Smooth muscle cell (in vitro differentiated cells): ENCODE data around the gene DYNC1H1. TPM values are rescaled to one million over a fixed set of nuclear protein-coding genes. Genes with fewer than 3 reads are reported as not detected.
"Not testable (repeated sequence)": the region's sequence is repeated elsewhere in the genome, so short reads cannot be mapped to it uniquely, and the experiment has no call there.

Experiments
- DNase-seq: peaks from one replicate; lab custom pipeline; 2025; ENCODE audit not compliant: unreplicated experiment; lab: John Stamatoyannopoulos, UW
- H2AFZ ChIP-seq: fragments of 200-600 bp; sonication (generic); 2 replicates; pipeline ENCODE4 v1.6.0; 2016; ENCODE audit warnings: antibody characterized with exemption, low read depth, mild to moderate bottlenecking
- H3F3A ChIP-seq: fragments of 200-600 bp; sonication (generic); 2 replicates; pipeline ENCODE4 v1.6.0; 2017; ENCODE audit warnings: antibody characterized with exemption, low read depth
- H3K27ac ChIP-seq: fragments of 200-600 bp; sonication (generic); 2 replicates; pipeline ENCODE4 v1.5.1; 2016; ENCODE audit warnings: low read depth, mild to moderate bottlenecking
- H3K27me3 ChIP-seq: fragments of 200-600 bp; sonication (generic); 2 replicates; pipeline ENCODE4 v1.6.1; 2016; ENCODE audit warnings: low read depth, mild to moderate bottlenecking
- H3K36me3 ChIP-seq: fragments of 200-600 bp; sonication (generic); 2 replicates; pipeline ENCODE4 v1.5.1; 2016; ENCODE audit warnings: low read depth
- H3K4me1 ChIP-seq: fragments of 200-600 bp; sonication (generic); 2 replicates; pipeline ENCODE4 v1.5.1; 2016; ENCODE audit warnings: low read depth
- H3K4me2 ChIP-seq: fragments of 200-600 bp; sonication (generic); 2 replicates; pipeline ENCODE4 v1.6.0; 2016; ENCODE audit warnings: mild to moderate bottlenecking
- H3K4me3 ChIP-seq: fragments of 200-600 bp; sonication (generic); 2 replicates; pipeline ENCODE4 v1.5.1; 2016; ENCODE audit warnings: mild to moderate bottlenecking
- H3K79me2 ChIP-seq: fragments of 200-600 bp; sonication (generic); 2 replicates; pipeline ENCODE4 v1.6.0; 2016; ENCODE audit warnings: low read depth, mild to moderate bottlenecking
- H3K9ac ChIP-seq: fragments of 200-600 bp; sonication (generic); 2 replicates; pipeline ENCODE4 v1.6.0; 2016; ENCODE audit warnings: low read depth
- H3K9me3 ChIP-seq: fragments of 200-600 bp; sonication (generic); replicated peaks from 2 replicates; pipeline ENCODE4 v1.5.1; 2016; ENCODE audit warnings: low read depth
- H4K20me1 ChIP-seq: fragments of 200-600 bp; sonication (generic); 2 replicates; pipeline ENCODE4 v1.6.0; 2016; ENCODE audit warnings: low read depth
- WGBS: methylation state at CpG from one replicate; pipeline ENCODE4 v1.1.7; 2016; ENCODE audit warnings: low lambda C conversion rate; 5-methylcytosine and 5-hydroxymethylcytosine counted together
- polyA plus RNA-seq: library from polyadenylated mRNA; unstranded; fragments of >200 nt; fragmentation: Nextera tagmentation; extraction: Ambion mirVana; gene quantifications from 2 replicates; pipeline ENCODE4 v1.2.1, GENCODE V29; 2016
- total RNA-seq: library from RNA; depleted of rRNA; stranded (reverse); fragments of >200 nt; gene quantifications from 2 replicates; pipeline ENCODE4 v1.2.3, GENCODE V29; 2014
- TF ChIP-seq, protein P1 (sequence below): fragments of 200-600 bp; sonication (generic); IDR thresholded peaks from 2 replicates; pipeline ENCODE4 v1.5.1; 2017; ENCODE audit warnings: borderline replicate concordance, mild to moderate bottlenecking, antibody characterized with exemption; ENCODE audit not compliant: insufficient read depth, poor library complexity, severe bottlenecking

Gene DYNC1H1
- total and polyA plus RNA-seq, 2 experiments from 2014 or later = 137 to 399 TPM

DNA sequence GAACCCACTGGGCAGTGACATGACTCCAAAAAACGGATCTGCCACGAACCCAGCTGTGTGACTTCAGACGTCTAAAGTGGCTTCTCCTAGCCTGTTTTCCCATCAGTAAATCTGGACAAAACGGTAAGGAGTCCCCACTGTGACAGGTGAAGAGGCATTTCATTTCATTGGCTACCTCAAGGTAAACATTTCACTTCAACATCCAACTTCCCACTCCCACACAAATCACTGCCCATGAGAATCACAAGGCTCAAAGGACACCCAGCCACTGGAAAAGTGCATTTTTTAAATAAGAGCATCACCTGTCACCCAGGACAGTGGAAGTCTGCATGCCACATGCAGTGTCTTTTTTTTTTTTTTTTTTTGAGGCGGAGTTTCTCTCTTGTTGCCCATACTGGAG, 94.6 kb downstream of the DYNC1H1 start:
- no peak overlapping the region for H3K4me2 ChIP-seq
- no peak overlapping the region for H3K4me3 ChIP-seq
- no peaks in the 10 kb centered on the region for H3K36me3 ChIP-seq
- no peaks in the 10 kb centered on the region for H3K79me2 ChIP-seq
- H3K27ac ChIP-seq = no peak overlapping the region
- peaks cover 4% of the 10 kb centered on the region for H3F3A ChIP-seq
- no peak overlapping the region for H2AFZ ChIP-seq
- no peaks in the 10 kb centered on the region for H4K20me1 ChIP-seq
- no peaks in the 10 kb centered on the region for H3K9me3 ChIP-seq
- H3K9ac ChIP-seq = no peak overlapping the region
- peaks cover 6% of the 10 kb centered on the region for H3K4me1 ChIP-seq
- WGBS = 89% methylated on average over 5 of the region's 5 CpGs
- no peak for DNase-seq
- TF ChIP-seq, protein P1, sequence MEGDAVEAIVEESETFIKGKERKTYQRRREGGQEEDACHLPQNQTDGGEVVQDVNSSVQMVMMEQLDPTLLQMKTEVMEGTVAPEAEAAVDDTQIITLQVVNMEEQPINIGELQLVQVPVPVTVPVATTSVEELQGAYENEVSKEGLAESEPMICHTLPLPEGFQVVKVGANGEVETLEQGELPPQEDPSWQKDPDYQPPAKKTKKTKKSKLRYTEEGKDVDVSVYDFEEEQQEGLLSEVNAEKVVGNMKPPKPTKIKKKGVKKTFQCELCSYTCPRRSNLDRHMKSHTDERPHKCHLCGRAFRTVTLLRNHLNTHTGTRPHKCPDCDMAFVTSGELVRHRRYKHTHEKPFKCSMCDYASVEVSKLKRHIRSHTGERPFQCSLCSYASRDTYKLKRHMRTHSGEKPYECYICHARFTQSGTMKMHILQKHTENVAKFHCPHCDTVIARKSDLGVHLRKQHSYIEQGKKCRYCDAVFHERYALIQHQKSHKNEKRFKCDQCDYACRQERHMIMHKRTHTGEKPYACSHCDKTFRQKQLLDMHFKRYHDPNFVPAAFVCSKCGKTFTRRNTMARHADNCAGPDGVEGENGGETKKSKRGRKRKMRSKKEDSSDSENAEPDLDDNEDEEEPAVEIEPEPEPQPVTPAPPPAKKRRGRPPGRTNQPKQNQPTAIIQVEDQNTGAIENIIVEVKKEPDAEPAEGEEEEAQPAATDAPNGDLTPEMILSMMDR = no peak
- no peaks in the 10 kb centered on the region for H3K27me3 ChIP-seq

DNA sequence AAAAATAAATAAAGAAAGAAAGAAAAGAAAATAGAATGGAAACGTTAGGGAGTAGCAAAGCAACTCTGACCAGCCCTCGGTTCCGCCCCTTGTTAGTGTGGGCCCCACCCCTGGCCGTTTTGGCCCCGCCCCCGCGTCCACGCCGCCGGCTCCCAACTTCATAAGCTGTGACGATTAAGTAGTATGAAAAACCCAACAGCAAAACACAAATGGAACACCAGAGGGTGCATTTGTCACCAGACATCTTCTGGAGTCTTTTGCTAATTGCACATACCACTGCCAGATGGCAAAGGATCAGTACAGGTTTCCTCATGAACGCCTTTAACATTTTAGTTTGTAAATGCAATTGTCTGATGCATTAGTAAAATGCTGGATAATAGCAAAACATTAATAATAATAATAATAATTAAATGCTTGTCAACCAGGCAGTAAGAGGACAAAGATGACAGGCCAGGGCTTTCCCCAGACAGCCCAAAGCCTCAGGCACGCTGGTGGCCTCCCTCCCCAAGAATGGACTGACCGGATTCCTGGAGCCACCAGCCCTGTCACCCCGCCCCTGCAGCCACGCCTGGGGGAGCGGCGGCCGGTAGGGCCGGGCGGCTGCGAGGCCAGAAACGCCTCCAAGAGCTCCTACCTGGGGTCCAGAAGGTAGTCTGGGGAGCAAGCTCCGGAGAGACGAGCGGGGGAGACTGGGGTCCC, 98.9 kb downstream of the DYNC1H1 start:
- no peak overlapping the region for H3K27ac ChIP-seq
- peaks cover 6% of the 10 kb centered on the region for H3K4me1 ChIP-seq
- TF ChIP-seq, protein P1 = peak; percentile 48
- no peaks in the 10 kb centered on the region for H3F3A ChIP-seq
- H3K9me3 ChIP-seq = no peaks in the 10 kb centered on the region
- H3K4me3 ChIP-seq = no peak overlapping the region
- peak; percentile 46 for DNase-seq
- H3K4me2 ChIP-seq = peak overlapping the region; percentile 29
- no peaks in the 10 kb centered on the region for H3K79me2 ChIP-seq
- H3K36me3 ChIP-seq = no peaks in the 10 kb centered on the region
- no peaks in the 10 kb centered on the region for H3K27me3 ChIP-seq
- H3K9ac ChIP-seq = no peak overlapping the region
- H2AFZ ChIP-seq = peak overlapping the region; percentile 65
- H4K20me1 ChIP-seq = no peaks in the 10 kb centered on the region
- 30% methylated on average over 26 of the region's 26 CpGs for WGBS

DNA sequence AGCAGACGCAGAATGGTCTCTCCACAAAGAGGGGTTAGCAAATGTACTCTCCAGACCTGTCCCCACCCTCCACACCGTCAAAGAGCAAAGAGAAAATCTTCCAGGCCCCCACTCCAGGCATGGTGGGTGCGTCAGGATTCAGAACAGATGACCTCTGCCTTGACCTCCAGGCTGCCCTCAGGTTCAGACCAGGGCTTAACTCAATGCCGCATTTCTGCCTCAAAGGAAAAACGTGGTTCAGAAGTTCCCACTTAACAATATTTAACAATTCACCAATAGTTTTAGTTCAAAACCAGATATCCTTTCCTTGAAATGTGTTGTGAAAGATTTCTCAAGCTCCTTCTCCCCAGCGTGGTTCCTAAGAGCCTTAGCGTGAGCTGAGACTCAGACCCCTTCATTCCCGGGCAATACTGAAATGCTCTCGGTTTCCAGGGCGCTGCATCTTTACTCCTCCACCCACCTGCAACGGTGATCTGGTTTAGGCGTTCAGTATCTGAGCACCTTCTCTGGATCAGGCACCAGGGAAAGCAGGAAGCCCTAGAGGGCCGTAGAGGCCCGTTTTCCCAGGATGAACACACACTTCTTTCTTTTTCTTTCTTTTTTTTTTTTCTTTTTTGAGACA, 99.5 kb downstream of the DYNC1H1 start:
- Histone ChIP-seq H3K4me1 (peaks cover 6% of the 10 kb centered on the region), H3K4me2 (peak overlapping the region; percentile 29), H3K27me3 (no peaks in the 10 kb centered on the region), H3K36me3 (no peaks in the 10 kb centered on the region), H3K79me2 (no peaks in the 10 kb centered on the region), H4K20me1 (no peaks in the 10 kb centered on the region), H3K27ac (no peak overlapping the region), H3K9ac (no peak overlapping the region), H3K4me3 (no peak overlapping the region), H3K9me3 (no peaks in the 10 kb centered on the region), H2AFZ (peak overlapping the region; percentile 65), H3F3A (no peaks in the 10 kb centered on the region)
- WGBS = 79% methylated on average over 14 of the region's 14 CpGs
- TF ChIP-seq, protein P1 = no peak
- DNase-seq = no peak

DNA sequence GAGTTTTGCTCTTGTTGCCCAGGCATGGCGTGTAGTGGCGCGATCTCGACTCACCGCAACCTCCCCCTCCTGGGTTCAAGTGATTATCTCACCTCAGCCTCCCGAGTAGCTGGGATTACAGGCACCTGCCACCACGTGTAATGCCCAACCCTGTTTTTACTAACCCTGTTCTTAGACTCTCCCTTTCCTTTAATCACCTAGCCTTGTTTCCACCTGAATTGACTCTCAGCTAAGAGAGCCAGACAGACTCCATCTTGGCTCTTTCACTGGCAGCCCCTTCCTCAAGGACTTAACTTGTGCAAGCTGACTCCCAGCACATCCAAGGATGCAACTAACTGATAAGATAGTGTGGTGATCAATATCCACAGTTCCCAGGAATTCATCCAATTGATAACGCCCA, 100.2 kb downstream of the DYNC1H1 start:
- not testable (repeated sequence) for H3K27ac ChIP-seq, H3K36me3 ChIP-seq, DNase-seq, H3F3A ChIP-seq, H4K20me1 ChIP-seq, H3K4me1 ChIP-seq, H2AFZ ChIP-seq, H3K79me2 ChIP-seq, H3K9me3 ChIP-seq, H3K4me3 ChIP-seq, H3K9ac ChIP-seq, H3K4me2 ChIP-seq, H3K27me3 ChIP-seq
- WGBS = 90% methylated on average over 8 of the region's 8 CpGs
